ENCODE measurements around the gene PIWIL4. TPM values are rescaled to one million over a fixed set of nuclear protein-coding genes. Genes with fewer than 3 reads are reported as not detected.
A peak's percentile ranks its signal among the peaks of the same experiment; 100 is the strongest.

PIWIL4 gene
- total and polyA plus RNA-seq, 7 donors = 0.30 to 1.7 (median 0.65) TPM

DNA sequence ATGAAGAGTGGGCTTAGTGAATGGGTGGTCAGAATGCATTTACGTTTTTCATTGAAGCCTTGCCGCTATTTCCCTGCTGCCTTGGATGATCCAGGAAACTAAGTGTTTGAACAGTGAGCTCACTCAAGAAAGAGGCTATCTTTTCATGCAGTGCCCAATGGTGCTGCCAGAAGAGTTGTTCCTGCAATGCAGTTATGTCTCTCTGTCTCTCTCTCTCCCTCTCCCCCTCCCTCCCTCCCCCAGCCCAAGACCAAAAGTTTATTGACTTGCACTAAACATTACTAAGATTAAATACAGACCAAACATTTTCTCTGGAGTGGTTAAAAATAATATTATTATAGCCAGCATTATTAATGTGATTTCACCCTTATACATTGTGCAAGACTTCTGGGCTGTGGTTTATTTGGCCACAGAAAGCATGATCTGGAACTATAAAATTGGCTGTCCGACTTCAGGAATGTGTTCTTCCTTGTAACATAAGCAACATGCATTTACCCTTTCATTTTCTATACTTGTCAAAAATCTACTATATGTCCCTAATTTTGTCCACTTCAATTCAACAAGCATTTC, 30.1 kb upstream of the PIWIL4 start:
- no peak overlapping the region for H3K4me3 ChIP-seq
- no peak for ATAC-seq
- intact Hi-C loops (cut with DNase I) = no loop called here
- TF ChIP-seq, protein P1, sequence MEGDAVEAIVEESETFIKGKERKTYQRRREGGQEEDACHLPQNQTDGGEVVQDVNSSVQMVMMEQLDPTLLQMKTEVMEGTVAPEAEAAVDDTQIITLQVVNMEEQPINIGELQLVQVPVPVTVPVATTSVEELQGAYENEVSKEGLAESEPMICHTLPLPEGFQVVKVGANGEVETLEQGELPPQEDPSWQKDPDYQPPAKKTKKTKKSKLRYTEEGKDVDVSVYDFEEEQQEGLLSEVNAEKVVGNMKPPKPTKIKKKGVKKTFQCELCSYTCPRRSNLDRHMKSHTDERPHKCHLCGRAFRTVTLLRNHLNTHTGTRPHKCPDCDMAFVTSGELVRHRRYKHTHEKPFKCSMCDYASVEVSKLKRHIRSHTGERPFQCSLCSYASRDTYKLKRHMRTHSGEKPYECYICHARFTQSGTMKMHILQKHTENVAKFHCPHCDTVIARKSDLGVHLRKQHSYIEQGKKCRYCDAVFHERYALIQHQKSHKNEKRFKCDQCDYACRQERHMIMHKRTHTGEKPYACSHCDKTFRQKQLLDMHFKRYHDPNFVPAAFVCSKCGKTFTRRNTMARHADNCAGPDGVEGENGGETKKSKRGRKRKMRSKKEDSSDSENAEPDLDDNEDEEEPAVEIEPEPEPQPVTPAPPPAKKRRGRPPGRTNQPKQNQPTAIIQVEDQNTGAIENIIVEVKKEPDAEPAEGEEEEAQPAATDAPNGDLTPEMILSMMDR (IDR thresholded peaks at IDR 0.05) = no peak
- H3K27me3 ChIP-seq (ENCODE audit: insufficient read depth in 3 of 3, low read length in 2 of 3) = peaks cover 0 to 12% (median 0%) of the 10 kb centered on the region in 3 donors
- H3K9me3 ChIP-seq = no peaks in the 10 kb centered on the region
- no peaks in the 10 kb centered on the region for H3K4me1 ChIP-seq
- WGBS, 3 donors = 41 to 61% (median 58%) methylated on average over 3 of the region's 3 CpGs
- no peaks in the 10 kb centered on the region for H3K36me3 ChIP-seq (ENCODE audit: insufficient read depth in 1 of 2, low read depth in 1 of 2)
- DNase-seq = no peak
- H3K27ac ChIP-seq = no peak overlapping the region

DNA sequence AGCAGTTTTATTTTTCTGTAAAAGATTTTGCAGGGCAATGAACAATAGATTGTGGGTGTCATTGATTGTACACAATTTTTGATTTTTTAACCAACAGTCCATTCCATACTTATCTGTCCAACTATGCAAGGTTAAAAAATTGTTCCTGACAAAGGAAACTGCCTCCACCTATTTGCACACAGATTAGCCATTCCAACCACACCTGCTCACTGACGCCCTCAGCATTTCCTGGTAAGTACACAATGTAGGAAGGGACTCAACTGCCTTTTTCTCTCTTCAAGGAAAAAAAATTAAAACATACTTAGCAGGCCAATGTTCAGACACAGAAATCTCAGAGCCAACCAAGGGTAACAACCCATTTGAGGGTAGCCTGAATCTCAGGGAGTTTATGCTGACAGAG, 27.7 kb upstream of the PIWIL4 start:
- no peak for DNase-seq
- TF ChIP-seq, protein P1 (IDR thresholded peaks at IDR 0.05) = no peak
- no peak overlapping the region for H3K4me3 ChIP-seq
- no peak for ATAC-seq
- H3K27ac ChIP-seq = no peak overlapping the region
- intact Hi-C loops (cut with DNase I) = no loop called here
- WGBS, 3 donors = 53 to 78% (median 78%) methylated on average over 1 of the region's 1 CpG
- H3K9me3 ChIP-seq = no peaks in the 10 kb centered on the region
- no peaks in the 10 kb centered on the region for H3K36me3 ChIP-seq (ENCODE audit: insufficient read depth in 1 of 2, low read depth in 1 of 2)
- peaks cover 0 to 8% (median 0%) of the 10 kb centered on the region in 3 donors for H3K27me3 ChIP-seq (ENCODE audit: insufficient read depth in 3 of 3, low read length in 2 of 3)
- peaks cover 5% of the 10 kb centered on the region for H3K4me1 ChIP-seq

DNA sequence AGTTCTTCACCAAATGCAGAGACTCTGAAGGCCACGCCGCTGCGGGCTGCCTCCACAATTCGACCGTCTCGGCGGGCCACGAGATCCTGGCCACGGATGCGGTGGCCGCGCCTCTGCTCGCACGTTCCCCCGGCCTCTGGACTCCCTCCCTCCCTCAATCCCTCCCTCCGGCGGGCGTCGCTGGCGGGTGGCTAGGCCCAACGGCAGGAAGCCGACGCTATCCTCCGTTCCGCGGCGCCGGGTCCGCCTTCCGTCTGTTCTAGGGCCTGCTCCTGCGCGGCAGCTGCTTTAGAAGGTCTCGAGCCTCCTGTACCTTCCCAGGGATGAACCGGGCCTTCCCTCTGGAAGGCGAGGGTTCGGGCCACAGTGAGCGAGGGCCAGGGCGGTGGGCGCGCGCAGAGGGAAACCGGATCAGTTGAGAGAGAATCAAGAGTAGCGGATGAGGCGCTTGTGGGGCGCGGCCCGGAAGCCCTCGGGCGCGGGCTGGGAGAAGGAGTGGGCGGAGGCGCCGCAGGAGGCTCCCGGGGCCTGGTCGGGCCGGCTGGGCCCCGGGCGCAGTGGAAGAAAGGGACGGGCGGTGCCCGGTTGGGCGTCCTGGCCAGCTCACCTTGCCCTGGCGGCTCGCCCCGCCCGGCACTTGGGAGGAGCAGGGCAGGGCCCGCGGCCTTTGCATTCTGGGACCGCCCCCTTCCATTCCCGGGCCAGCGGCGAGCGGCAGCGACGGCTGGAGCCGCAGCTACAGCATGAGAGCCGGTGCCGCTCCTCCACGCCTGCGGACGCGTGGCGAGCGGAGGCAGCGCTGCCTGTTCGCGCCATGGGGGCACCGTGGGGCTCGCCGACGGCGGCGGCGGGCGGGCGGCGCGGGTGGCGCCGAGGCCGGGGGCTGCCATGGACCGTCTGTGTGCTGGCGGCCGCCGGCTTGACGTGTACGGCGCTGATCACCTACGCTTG, 23.2 kb upstream of the PIWIL4 start, which contains the start of gene FUT4:
TSS of gene FUT4 (plus strand) at position 227 of the 951 bp plus-strand sequence. CDS start at position 440, 213 bp downstream.
- peak within 1 kb of the TSS; percentile 96 for H3K27ac ChIP-seq
- H3K4me1 ChIP-seq = peaks cover 16% of the 10 kb centered on the region
- WGBS, 3 donors = 0 to 2% (median 1%) methylated on average over 69 to 109 of the region's 109 CpGs
- TF ChIP-seq, protein P1 (IDR thresholded peaks at IDR 0.05) = no peak
- no peaks in the 10 kb centered on the region for H3K36me3 ChIP-seq (ENCODE audit: insufficient read depth in 1 of 2, low read depth in 1 of 2)
- DNase-seq (peak; percentile 86 to 91), ATAC-seq (peak; percentile 94 to 97 (median 96))
- peak within 1 kb of the TSS; percentile 82 for H3K4me3 ChIP-seq
- H3K9me3 ChIP-seq = no peaks in the 10 kb centered on the region
- intact Hi-C loops (cut with DNase I) = no loop called here
- no peaks in the 10 kb centered on the region for H3K27me3 ChIP-seq (ENCODE audit: insufficient read depth in 3 of 3, low read length in 2 of 3)

DNA sequence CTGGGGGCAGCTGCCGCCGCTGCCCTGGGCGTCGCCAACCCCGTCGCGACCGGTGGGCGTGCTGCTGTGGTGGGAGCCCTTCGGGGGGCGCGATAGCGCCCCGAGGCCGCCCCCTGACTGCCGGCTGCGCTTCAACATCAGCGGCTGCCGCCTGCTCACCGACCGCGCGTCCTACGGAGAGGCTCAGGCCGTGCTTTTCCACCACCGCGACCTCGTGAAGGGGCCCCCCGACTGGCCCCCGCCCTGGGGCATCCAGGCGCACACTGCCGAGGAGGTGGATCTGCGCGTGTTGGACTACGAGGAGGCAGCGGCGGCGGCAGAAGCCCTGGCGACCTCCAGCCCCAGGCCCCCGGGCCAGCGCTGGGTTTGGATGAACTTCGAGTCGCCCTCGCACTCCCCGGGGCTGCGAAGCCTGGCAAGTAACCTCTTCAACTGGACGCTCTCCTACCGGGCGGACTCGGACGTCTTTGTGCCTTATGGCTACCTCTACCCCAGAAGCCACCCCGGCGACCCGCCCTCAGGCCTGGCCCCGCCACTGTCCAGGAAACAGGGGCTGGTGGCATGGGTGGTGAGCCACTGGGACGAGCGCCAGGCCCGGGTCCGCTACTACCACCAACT, 22.4 kb upstream of the PIWIL4 start:
- Histone ChIP-seq H3K4me1 (peaks cover 16% of the 10 kb centered on the region), H3K4me3 (peak overlapping the region; percentile 82), H3K9me3 (no peaks in the 10 kb centered on the region), H3K36me3 (ENCODE audit: insufficient read depth in 1 of 2, low read depth in 1 of 2) (no peaks in the 10 kb centered on the region), H3K27me3 (ENCODE audit: insufficient read depth in 3 of 3, low read length in 2 of 3) (no peaks in the 10 kb centered on the region), H3K27ac (peak overlapping the region; percentile 96)
- 25 to 37% (median 29%) methylated on average over 39 to 59 of the region's 59 CpGs for whole genome bisulfite sequencing, 3 donors
- ATAC-seq (peak in 1 of 4 donors; percentile 3), DNase-seq (peak; percentile 37 to 62)
- intact Hi-C loops (cut with DNase I) = no loop called here
- TF ChIP-seq, protein P1 (IDR thresholded peaks at IDR 0.05) = no peak
